Heart left ventricle (tissue), 16 donors: Measurements from ENCODE around the gene IBTK. TPM values are rescaled to one million over a fixed set of nuclear protein-coding genes. Genes with fewer than 3 reads are reported as not detected.

Experiments used
- ATAC-seq, 4 donors: fragments of 200-7000 bp; cut with Tn5 transposase; one replicate each; pipeline ENCODE4 v1.9.1; 2020 to 2022; ENCODE audit warnings: moderate library complexity in 4 of 4, mild to moderate bottlenecking in 3 of 4, moderate number of reproducible peaks in 1 of 4
- DNase-seq, 5 donors: peaks; one replicate each; pipeline ENCODE4 v3.0.0-alpha.2; 2020
- H3K27ac ChIP-seq, 12 donors: fragments of 200-600 bp; sonication (generic) in 4 of 12; one replicate each; pipeline versions ENCODE4 v1.5.0 to v1.8.0; 2016 to 2022; ENCODE audit warnings: mild to moderate bottlenecking in 2 of 12
- H3K27me3 ChIP-seq, 9 donors: fragments of 200-600 bp; sonication (generic) in 2 of 9; one replicate each; pipeline versions ENCODE4 v1.5.1 to v1.8.0; 2016 to 2022; ENCODE audit warnings: mild to moderate bottlenecking in 3 of 9
- H3K36me3 ChIP-seq, 9 donors: fragments of 200-600 bp; sonication (generic) in 2 of 9; one replicate each; pipeline versions ENCODE4 v1.5.0 to v1.8.0; 2018 to 2022; ENCODE audit warnings: mild to moderate bottlenecking in 2 of 9
- H3K4me1 ChIP-seq, 12 donors: fragments of 200-600 bp; sonication (generic) in 4 of 12; one replicate each; pipeline versions ENCODE4 v1.5.0 to v1.8.0; 2016 to 2022; ENCODE audit warnings: mild to moderate bottlenecking in 3 of 12
- H3K4me3 ChIP-seq, 12 donors: fragments of 200-600 bp; sonication (generic) in 4 of 12; one replicate each; pipeline versions ENCODE4 v1.5.0 to v1.8.0; 2017 to 2022; ENCODE audit warnings: mild to moderate bottlenecking in 9 of 12, moderate library complexity in 4 of 12
- H3K9me3 ChIP-seq, 12 donors: fragments of 200-600 bp; sonication (generic) in 4 of 12; one replicate each; pipeline versions ENCODE4 v1.5.0 to v1.8.0; 2016 to 2022; ENCODE audit warnings: mild to moderate bottlenecking in 1 of 12
- CTCF ChIP-seq, 12 donors: fragments of 200-600 bp; sonication (generic) in 4 of 12; IDR thresholded peaks; one replicate each; pipeline versions ENCODE4 v1.5.0 to v1.8.0; 2018 to 2022; ENCODE audit warnings: antibody characterized with exemption in 12 of 12, mild to moderate bottlenecking in 5 of 12
- POLR2A ChIP-seq, 2 donors: fragments of 450-650 bp; IDR thresholded peaks; one replicate each; pipeline ENCODE4 v1.6.1; 2017; ENCODE audit warnings: antibody characterized with exemption in 2 of 2, mild to moderate bottlenecking in 2 of 2, moderate library complexity in 2 of 2
- WGBS, 4 donors: extraction: QIAGEN DNeasy Blood & Tissue Kit in 2 of 4; methylation state at CpG; one replicate each; pipeline versions ENCODE4 v1.1.5 to v1.1.7; 2013 to 2018; 5-methylcytosine and 5-hydroxymethylcytosine counted together
- intact Hi-C, 10 donors: fragments of 100-400 bp; cut with DNase I; formaldehyde crosslinking; loops; one replicate each; pipeline versions ENCODE4 v1.11.1 to v1.14.2; 2022
- polyA plus RNA-seq, 2 donors: library from polyadenylated mRNA; stranded (reverse); fragments of 200-250 nt; gene quantifications; one replicate each; pipeline ENCODE4 v1.2.3, GENCODE V29; 2013
- total RNA-seq, 9 donors: library from RNA; depleted of rRNA in 2 of 9; stranded (reverse); fragments of >200 nt in 2 of 9; fragmentation: NEBNext Ultra II Directional in 3 of 9; extraction: Animal tissue kit (Norgen Biotek cat#: 25700) in 3 of 9; gene quantifications; one replicate each; pipeline versions ENCODE4 v1.1.0 to v1.2.4, GENCODE V29; 2016 to 2023
- donor health status: ischemic (EF 13 %, LVEDD 7.1; RV severe dilation, severe dysfunction).
- donor health status: healthy with polysubstance abuse.
- donor health status: DM: no; HTN: yes; CAD: no.
- donor health status: DM: no; HTN: no; CAD: no.
- donor health status: ischemic (EF 25% LVEDD 6.9; RV normal size, moderate dysfunction).
- donor health status: ischemic (EF 25% LVEDD 5.7; RV mildly dilated, moderate dysfunction).
- donor health status: healthy.
- donor health status: DM: yes; HTN: yes; CAD: no.
- donor health status: ischemic (EF 35%, LVEDD 5.7; RV mildly dilated, moderate dysfunction).
- donor health status: nonischemic (EF 11% LVEDD 7.7; RV severe dilation, severe dysfunction).
- donor health status: DM: yes; HTN: yes; CAD: no.
- donor health status: PGD.
- donor health status: ischemic (EF 29% LVEDD 5.4; RV normal size, mild dysfunction).
- donor health status: nonischemic (EF 23%, LVEDD 6.1; RV moderate dilation, normal function).

IBTK gene
- total and polyA plus RNA-seq, 11 donors = 19.4 to 39.2 (median 28.7) TPM

GRCh38 chr6:82196161-82196560 is 51.4 kb downstream of the IBTK start:
- Histone ChIP-seq H3K4me3 (no peak overlapping the region), H3K27me3 (no peaks in the 10 kb centered on the region), H3K27ac (peak overlapping the region in 1 of 12 donors; percentile 2), H3K36me3 (peaks cover 0 to 100% (median 94%) of the 10 kb centered on the region in 9 donors), H3K9me3 (no peaks in the 10 kb centered on the region), H3K4me1 (peaks cover 0 to 13% (median 0%) of the 10 kb centered on the region in 12 donors)
- ATAC-seq (peak in 1 of 4 donors; percentile 35), DNase-seq (no peak)
- intact Hi-C loops = no loop called here
- no peak for TF ChIP-seq CTCF (IDR thresholded peaks at IDR 0.05)
- no peak for TF ChIP-seq POLR2A (IDR thresholded peaks at IDR 0.05)

GRCh38 chr6:82195619-82196018 is 51.9 kb downstream of the IBTK start:
- TF ChIP-seq POLR2A (IDR thresholded peaks at IDR 0.05) = no peak
- 74 to 91% (median 83%) methylated on average over 4 of the region's 4 CpGs for WGBS, 4 donors
- H3K36me3 ChIP-seq = peaks cover 0 to 100% (median 93%) of the 10 kb centered on the region in 9 donors
- DNase-seq (no peak), ATAC-seq (no peak)
- peaks cover 0 to 13% (median 0%) of the 10 kb centered on the region in 12 donors for H3K4me1 ChIP-seq
- no peaks in the 10 kb centered on the region for H3K9me3 ChIP-seq
- no peaks in the 10 kb centered on the region for H3K27me3 ChIP-seq
- H3K4me3 ChIP-seq = no peak overlapping the region
- H3K27ac ChIP-seq = peak overlapping the region in 1 of 12 donors; percentile 2
- intact Hi-C loops = no loop called here

- 94 to 96% (median 95%) methylated on average over 3 of the region's 3 CpGs for WGBS, 4 donors
- no peak for ATAC-seq
- H3K36me3 ChIP-seq = peaks cover 0 to 95% (median 78%) of the 10 kb centered on the region in 9 donors
Measured at GRCh38 chr6:82185948-82186535, 61.5 kb downstream of the IBTK start.

GRCh38 chr6:82183642-82184282 is 63.8 kb downstream of the IBTK start:
- Histone ChIP-seq H3K27me3 (no peaks in the 10 kb centered on the region), H3K4me1 (no peaks in the 10 kb centered on the region), H3K27ac (no peak overlapping the region), H3K4me3 (no peak overlapping the region), H3K9me3 (no peaks in the 10 kb centered on the region), H3K36me3 (peaks cover 0 to 95% (median 78%) of the 10 kb centered on the region in 9 donors)
- peak in 3 of 4 donors; percentile 26 to 33 (median 32) for ATAC-seq
- no peak for DNase-seq
- intact Hi-C loops = loop anchor here in 1 of 10 donors (10.0 kb wide), 1 partner anchor 429 kb away; the partner anchor contains the start of gene TENT5A
- TF ChIP-seq POLR2A (IDR thresholded peaks at IDR 0.05) = no peak
- no peak for TF ChIP-seq CTCF (IDR thresholded peaks at IDR 0.05)

More at GRCh38 chr6:82185948-82186535, 61.5 kb downstream of the IBTK start:
- H3K4me1 ChIP-seq = no peaks in the 10 kb centered on the region
- H3K27me3 ChIP-seq = no peaks in the 10 kb centered on the region
- intact Hi-C loops = loop anchor here in 1 of 10 donors (10.0 kb wide), 1 partner anchor 431 kb away; the partner anchor contains the start of gene TENT5A
- no peak overlapping the region for H3K27ac ChIP-seq
- H3K4me3 ChIP-seq = no peak overlapping the region
- TF ChIP-seq POLR2A (IDR thresholded peaks at IDR 0.05) (no peak), CTCF (IDR thresholded peaks at IDR 0.05) (no peak)
- no peak for DNase-seq
- no peaks in the 10 kb centered on the region for H3K9me3 ChIP-seq
